HL-60 (cell line): Measurements from ENCODE around the gene BCAS3.

Experiments
- DNase-seq, 2 experiments: peaks; one replicate each; pipeline ENCODE4 v3.0.0-alpha.2; 2010 to 2020; ENCODE audit warnings: low read depth in 1 of 2, low spot score in 1 of 2
- H3K27ac ChIP-seq: fragments of 250-450 bp; sonication (Bioruptor Pico); replicated peaks from 2 replicates; pipeline ENCODE4 v1.5.1; 2020; ENCODE audit warnings: mild to moderate bottlenecking, moderate library complexity
- H3K27me3 ChIP-seq: fragments of 250-450 bp; sonication (Bioruptor Pico); 2 replicates; pipeline ENCODE4 v1.5.1; 2021; ENCODE audit warnings: mild to moderate bottlenecking, moderate library complexity; ENCODE audit not compliant: insufficient read depth, poor library complexity, severe bottlenecking
- H3K4me3 ChIP-seq: replicated peaks from 2 replicates; pipeline ENCODE4 v1.5.1; 2011; ENCODE audit warnings: mild to moderate bottlenecking, control low read depth, low read length; ENCODE audit not compliant: insufficient read depth
- GABPA ChIP-seq: IDR thresholded peaks from 2 replicates; pipeline ENCODE4 v1.6.1; 2012; ENCODE audit warnings: low read depth
- POLR2AphosphoS5 ChIP-seq: IDR thresholded peaks from 2 replicates; pipeline ENCODE4 v1.6.1; 2012; ENCODE audit warnings: low read depth
- REST ChIP-seq: IDR thresholded peaks from 2 replicates; pipeline ENCODE4 v1.6.1; 2012; ENCODE audit warnings: low read depth; ENCODE audit not compliant: insufficient replicate concordance
- SPI1 ChIP-seq: IDR thresholded peaks from 2 replicates; pipeline ENCODE4 v1.6.1; 2012; ENCODE audit warnings: low read depth, mild to moderate bottlenecking, borderline replicate concordance
- TF ChIP-seq, protein P1 (sequence below): IDR thresholded peaks from one replicate; pipeline ENCODE4 v1.5.1; 2011; ENCODE audit warnings: low read length, control low read depth, inconsistent platforms; ENCODE audit not compliant: insufficient read depth

The BCAS3 gene

DNA sequence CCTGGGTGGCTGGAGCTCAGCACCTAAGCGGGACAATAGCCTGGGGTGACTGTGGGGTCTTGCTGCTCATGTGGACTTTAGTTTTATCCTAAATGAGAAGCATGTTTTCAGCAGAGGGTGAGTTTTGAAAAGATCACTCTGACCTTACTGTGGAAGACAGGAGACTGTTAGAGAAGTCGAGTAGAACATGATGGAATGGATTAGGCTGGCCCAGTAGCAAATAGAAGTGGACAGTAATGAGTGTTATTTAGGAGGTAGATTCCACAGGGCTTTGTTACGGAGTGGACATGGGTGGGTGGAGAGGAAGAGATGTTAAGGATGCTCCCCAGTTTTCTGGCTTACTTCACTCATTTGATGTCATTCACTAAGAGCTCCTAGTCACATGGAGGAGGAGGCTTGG lies 648.7 kb downstream of the BCAS3 start:
- Histone ChIP-seq H3K27me3 (no peaks in the 10 kb centered on the region), H3K4me3 (no peak overlapping the region), H3K27ac (no peak overlapping the region)
- TF ChIP-seq, protein P1, sequence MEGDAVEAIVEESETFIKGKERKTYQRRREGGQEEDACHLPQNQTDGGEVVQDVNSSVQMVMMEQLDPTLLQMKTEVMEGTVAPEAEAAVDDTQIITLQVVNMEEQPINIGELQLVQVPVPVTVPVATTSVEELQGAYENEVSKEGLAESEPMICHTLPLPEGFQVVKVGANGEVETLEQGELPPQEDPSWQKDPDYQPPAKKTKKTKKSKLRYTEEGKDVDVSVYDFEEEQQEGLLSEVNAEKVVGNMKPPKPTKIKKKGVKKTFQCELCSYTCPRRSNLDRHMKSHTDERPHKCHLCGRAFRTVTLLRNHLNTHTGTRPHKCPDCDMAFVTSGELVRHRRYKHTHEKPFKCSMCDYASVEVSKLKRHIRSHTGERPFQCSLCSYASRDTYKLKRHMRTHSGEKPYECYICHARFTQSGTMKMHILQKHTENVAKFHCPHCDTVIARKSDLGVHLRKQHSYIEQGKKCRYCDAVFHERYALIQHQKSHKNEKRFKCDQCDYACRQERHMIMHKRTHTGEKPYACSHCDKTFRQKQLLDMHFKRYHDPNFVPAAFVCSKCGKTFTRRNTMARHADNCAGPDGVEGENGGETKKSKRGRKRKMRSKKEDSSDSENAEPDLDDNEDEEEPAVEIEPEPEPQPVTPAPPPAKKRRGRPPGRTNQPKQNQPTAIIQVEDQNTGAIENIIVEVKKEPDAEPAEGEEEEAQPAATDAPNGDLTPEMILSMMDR: no peak
- TF ChIP-seq REST (no peak), POLR2AphosphoS5 (no peak), SPI1 (no peak), GABPA (no peak)
- DNase-seq: no peak

GRCh38 chr17:61328351-61328750 lies 650.7 kb downstream of the BCAS3 start:
- no peak for TF ChIP-seq POLR2AphosphoS5
- TF ChIP-seq, protein P1: no peak
- no peak for TF ChIP-seq GABPA
- TF ChIP-seq REST: no peak
- no peak for TF ChIP-seq SPI1
- no peaks in the 10 kb centered on the region for H3K27me3 ChIP-seq
- DNase-seq: no peak
- H3K4me3 ChIP-seq: no peak overlapping the region
- H3K27ac ChIP-seq: no peak overlapping the region

DNA sequence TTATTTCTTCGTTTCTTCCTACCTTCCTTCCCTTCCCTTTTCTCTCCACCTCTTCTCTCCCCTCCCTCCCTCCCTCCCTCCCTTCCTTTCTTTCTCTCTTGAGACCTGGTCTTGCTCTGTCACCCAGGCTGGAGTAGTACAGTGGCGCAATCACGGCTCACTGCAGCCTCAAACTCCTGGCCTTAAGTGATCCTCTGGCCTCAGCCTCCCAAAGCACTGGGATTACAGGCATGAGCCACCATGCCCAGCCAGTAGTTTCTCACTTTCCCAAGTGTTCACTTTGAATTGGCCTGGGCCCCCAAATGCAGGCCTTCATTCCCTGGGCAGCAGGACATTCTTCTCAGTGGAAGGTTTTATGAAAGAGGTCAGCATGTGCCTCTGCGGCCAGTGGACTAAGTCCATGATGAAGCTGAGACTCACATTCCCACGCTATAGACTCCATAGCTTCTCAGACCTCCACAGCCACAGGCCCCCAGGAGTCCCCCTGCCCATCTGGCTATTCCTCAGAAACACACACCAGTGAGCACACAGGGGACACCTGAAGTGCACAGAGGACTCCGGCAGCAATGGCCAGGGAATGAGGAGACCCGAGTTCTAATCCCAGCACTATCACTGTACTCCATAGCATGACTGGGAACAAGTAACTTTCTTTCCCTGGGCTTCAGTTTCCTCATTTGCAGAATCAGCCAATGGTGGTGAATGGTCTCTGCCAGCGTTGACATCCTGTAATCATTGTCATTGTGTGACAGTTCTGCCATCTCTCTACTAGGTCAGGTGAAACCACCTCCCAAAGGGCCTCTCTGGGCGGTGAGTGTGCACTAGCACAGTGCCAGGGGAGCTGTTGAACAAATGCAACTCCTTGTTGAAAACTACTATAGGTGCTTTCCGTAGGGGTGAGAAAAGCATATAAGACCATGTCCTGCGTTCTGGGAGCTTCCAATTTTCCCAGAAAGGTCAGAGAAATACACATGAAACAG lies 652.8 kb downstream of the BCAS3 start:
- no peak for TF ChIP-seq POLR2AphosphoS5
- TF ChIP-seq, protein P1: no peak
- TF ChIP-seq REST: no peak
- no peak for TF ChIP-seq SPI1
- TF ChIP-seq GABPA: no peak
- H3K27ac ChIP-seq: no peak overlapping the region
- DNase-seq: no peak
- no peak overlapping the region for H3K4me3 ChIP-seq
- no peaks in the 10 kb centered on the region for H3K27me3 ChIP-seq
